CD4-positive, alpha-beta T cell treated with Interleukin-6 for 4 hours (primary cell): ENCODE results near the gene LCE1E.

Experiments
- DNase-seq: peaks from one replicate; pipeline ENCODE4 v3.0.0-alpha.2; 2020; ENCODE audit warnings: mixed read lengths

LCE1E gene

GRCh38 chr1:152783095-152783494 is 3.0 kb upstream of the LCE1E start:
- no peak for DNase-seq

- DNase-seq = no peak
Observed at GRCh38 chr1:152795686-152796085, 9.6 kb downstream of the LCE1E start.

- no peak for DNase-seq
Observed at GRCh38 chr1:152796421-152796820, 10.4 kb downstream of the LCE1E start, which contains the start of gene LCE1D. LCE1D (plus strand) TSS chr1:152796721; CDS start chr1:152797795, 1,074 bp downstream.

GRCh38 chr1:152801333-152801732 is 15.3 kb downstream of the LCE1E start:
- DNase-seq = no peak

- no peak for DNase-seq
Observed at GRCh38 chr1:152806576-152806975, 20.5 kb downstream of the LCE1E start, which contains the start of gene LCE1C. LCE1C (minus strand) TSS chr1:152806651; CDS start chr1:152805478, 1,173 bp downstream.

- DNase-seq = no peak
Observed at GRCh38 chr1:152811050-152811449, 25.0 kb downstream of the LCE1E start.

GRCh38 chr1:152811671-152812070 is 25.6 kb downstream of the LCE1E start, which contains the start of gene LCE1B:
LCE1B (plus strand) TSS chr1:152811971; CDS start chr1:152812447, 476 bp downstream.
- no peak for DNase-seq

- DNase-seq = no peak
Observed at GRCh38 chr1:152817309-152817708, 31.3 kb downstream of the LCE1E start.

GRCh38 chr1:152823294-152823693 is 37.2 kb downstream of the LCE1E start:
- DNase-seq = no peak

GRCh38 chr1:152824964-152825363 is 38.9 kb downstream of the LCE1E start:
- no peak for DNase-seq

- no peak for DNase-seq
Observed at GRCh38 chr1:152827173-152827572, 41.1 kb downstream of the LCE1E start, which contains the start of gene LCE1A. LCE1A (plus strand) TSS chr1:152827473; CDS start chr1:152827473, 0 bp downstream.

GRCh38 chr1:152836870-152837269 is 50.8 kb downstream of the LCE1E start:
- no peak for DNase-seq
